ENCODE data around the gene SORCS2. TPM values are rescaled to one million over a fixed set of nuclear protein-coding genes. Genes with fewer than 3 reads are reported as not detected.

The SORCS2 gene
- total RNA-seq, 4 donors from 2014 or later, result 2.0 to 7.4 (median 3.6) TPM

DNA sequence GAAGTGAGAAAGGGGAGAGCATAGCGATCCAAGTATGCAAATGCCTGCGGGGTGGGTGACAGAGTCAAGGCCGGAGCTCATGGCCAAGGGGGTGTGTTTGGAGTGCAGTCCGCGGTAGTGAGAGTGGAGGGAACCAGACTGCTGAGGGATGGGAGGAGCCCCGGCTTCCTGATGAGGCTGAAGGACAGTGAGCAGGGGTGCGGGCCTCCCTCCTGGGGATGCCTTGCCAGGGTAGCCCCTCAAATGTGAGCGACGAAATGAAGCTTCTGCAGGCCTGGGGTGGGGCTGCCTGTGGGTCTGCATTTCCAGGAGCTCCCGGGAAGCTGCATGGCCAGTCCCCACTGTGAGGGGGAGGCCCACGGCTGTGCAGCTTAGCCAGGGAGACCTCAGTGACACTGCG lies 197.4 kb downstream of the SORCS2 start:
- TF ChIP-seq, protein P1, sequence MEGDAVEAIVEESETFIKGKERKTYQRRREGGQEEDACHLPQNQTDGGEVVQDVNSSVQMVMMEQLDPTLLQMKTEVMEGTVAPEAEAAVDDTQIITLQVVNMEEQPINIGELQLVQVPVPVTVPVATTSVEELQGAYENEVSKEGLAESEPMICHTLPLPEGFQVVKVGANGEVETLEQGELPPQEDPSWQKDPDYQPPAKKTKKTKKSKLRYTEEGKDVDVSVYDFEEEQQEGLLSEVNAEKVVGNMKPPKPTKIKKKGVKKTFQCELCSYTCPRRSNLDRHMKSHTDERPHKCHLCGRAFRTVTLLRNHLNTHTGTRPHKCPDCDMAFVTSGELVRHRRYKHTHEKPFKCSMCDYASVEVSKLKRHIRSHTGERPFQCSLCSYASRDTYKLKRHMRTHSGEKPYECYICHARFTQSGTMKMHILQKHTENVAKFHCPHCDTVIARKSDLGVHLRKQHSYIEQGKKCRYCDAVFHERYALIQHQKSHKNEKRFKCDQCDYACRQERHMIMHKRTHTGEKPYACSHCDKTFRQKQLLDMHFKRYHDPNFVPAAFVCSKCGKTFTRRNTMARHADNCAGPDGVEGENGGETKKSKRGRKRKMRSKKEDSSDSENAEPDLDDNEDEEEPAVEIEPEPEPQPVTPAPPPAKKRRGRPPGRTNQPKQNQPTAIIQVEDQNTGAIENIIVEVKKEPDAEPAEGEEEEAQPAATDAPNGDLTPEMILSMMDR (IDR thresholded peaks at IDR 0.05), result no peak
- no peak for TF ChIP-seq POLR2A (IDR thresholded peaks at IDR 0.05)
- no peak for TF ChIP-seq EP300 (IDR thresholded peaks at IDR 0.05)
- no peak for TF ChIP-seq POLR2AphosphoS5 (IDR thresholded peaks at IDR 0.05)
- Histone ChIP-seq H3K4me3 (no peak overlapping the region), H3K4me1 (peaks cover 0 to 10% (median 0%) of the 10 kb centered on the region in 3 donors), H3K27ac (no peak overlapping the region), H3K36me3 (no peaks in the 10 kb centered on the region), H3K9me3 (no peaks in the 10 kb centered on the region), H3K27me3 (no peaks in the 10 kb centered on the region)
- no peak for ATAC-seq
- WGBS, 2 donors (ENCODE audit: low coverage in 1 of 2), result 47% methylated on average over 7 of the region's 12 CpGs; no CpG with 5 or more reads in 1 of the 2 donors

DNA sequence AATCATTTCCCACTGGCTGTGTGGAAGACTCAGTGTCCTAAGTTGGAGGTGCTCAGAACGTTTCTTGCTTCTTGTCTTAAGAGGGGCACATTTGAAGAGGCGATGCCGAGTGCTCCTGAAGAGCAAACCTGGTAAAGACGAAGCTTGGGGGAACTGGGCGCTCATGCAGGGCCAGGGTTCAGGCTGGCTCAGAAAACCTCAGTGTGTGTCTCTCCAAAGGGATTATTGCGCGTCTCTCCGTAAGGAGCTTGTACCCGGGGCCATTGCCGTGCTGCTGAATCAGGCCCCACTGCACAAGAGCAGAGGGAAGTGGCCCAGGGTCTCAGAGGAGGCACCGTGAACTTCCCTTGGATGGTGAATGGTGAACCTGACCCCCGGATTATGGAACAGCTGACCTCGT lies 198.0 kb downstream of the SORCS2 start:
- WGBS, 2 donors (ENCODE audit: low coverage in 1 of 2), result 80 to 87% methylated on average over 3 to 12 of the region's 13 CpGs
- TF ChIP-seq EP300 (IDR thresholded peaks at IDR 0.05), result no peak
- no peaks in the 10 kb centered on the region for H3K36me3 ChIP-seq
- no peak for ATAC-seq
- H3K27me3 ChIP-seq, result no peaks in the 10 kb centered on the region
- no peaks in the 10 kb centered on the region for H3K9me3 ChIP-seq
- peaks cover 0 to 10% (median 0%) of the 10 kb centered on the region in 3 donors for H3K4me1 ChIP-seq
- no peak overlapping the region for H3K4me3 ChIP-seq
- H3K27ac ChIP-seq, result no peak overlapping the region

DNA sequence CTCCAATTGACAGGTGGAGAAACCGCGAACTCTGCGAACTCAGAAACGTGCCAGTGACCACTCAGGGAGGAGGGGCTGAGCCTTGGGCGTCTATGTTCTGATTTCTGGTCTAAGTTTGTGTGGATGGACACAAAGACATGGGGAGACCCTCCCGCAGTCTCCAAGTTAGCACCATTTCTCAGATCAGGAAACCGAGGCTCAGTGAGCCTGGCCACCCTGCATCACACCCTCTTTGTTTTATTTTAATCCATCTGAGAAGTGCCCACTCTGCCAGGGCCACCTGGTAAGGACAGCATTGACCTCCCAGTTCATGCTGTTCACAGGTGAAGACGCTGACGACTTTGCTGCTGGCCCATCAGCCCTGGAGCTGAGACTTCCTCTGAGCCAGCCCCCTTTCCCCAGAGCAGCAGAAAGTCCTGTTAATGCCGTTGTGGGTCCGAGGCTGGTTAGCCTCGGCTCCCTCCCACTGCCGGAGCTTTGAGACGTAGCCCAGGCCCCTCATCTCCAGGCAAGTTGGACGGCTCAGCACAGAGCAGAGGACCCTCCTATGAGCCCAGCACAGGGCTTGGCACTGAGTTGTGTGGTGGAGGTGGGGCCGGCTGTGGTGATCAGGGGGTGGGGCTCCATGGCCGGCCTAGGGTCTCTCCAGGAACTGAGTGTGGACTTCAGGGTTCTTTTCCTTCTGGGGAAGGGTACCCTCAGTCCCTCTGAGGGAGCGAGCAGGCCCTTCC lies 198.7 kb downstream of the SORCS2 start:
- Histone ChIP-seq H3K36me3 (no peaks in the 10 kb centered on the region), H3K27me3 (no peaks in the 10 kb centered on the region), H3K4me3 (no peak overlapping the region), H3K27ac (no peak overlapping the region), H3K9me3 (no peaks in the 10 kb centered on the region), H3K4me1 (peaks cover 0 to 10% (median 0%) of the 10 kb centered on the region in 3 donors)
- TF ChIP-seq EP300 (IDR thresholded peaks at IDR 0.05) (no peak), POLR2A (IDR thresholded peaks at IDR 0.05) (no peak), POLR2AphosphoS5 (IDR thresholded peaks at IDR 0.05) (no peak)
- TF ChIP-seq, protein P1 (IDR thresholded peaks at IDR 0.05), result no peak
- 73 to 82% methylated on average over 8 to 10 of the region's 18 CpGs for WGBS, 2 donors (ENCODE audit: low coverage in 1 of 2)
- no peak for ATAC-seq

DNA sequence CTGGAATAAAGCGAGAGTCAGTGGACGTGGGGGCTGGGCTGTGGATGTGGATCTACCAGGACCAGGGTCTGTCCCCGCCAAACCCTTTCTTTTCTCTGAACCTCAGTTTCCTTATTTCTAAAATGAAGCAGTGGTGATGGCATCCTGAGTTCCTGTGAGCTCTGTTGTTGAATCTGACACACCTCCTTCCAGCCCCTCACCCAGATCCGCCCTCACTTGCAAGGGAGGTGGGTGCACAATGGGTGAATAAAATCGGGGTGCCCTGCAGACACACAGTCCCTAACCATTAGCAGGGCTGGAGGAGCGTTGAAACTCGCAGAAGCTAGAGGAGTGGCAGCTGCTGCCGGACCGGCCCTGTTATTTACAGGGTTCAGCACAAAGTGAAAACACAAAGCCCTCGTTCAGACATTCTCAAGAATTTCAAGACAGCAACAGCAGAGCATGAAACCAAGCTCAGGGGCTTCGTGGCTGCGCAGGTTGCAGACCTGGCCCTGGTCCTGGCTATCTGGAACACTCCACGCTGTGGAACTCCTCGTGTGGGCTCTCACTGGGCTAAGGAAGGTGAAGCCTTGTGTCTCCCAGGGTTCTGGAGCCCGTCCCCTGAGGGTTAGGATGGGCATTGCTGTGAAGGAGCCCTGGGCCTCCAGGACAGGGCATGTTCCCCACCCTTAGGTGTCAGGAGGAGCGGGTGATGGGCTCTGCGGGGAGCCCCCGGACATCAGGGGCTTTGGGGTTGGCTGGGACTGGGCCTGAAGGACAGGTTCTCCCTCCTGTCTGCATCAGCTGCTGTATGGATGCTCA lies 199.5 kb downstream of the SORCS2 start:
- Histone ChIP-seq H3K27me3 (no peaks in the 10 kb centered on the region), H3K36me3 (no peaks in the 10 kb centered on the region), H3K4me1 (peaks cover 0 to 10% (median 0%) of the 10 kb centered on the region in 3 donors), H3K4me3 (no peak overlapping the region), H3K9me3 (no peaks in the 10 kb centered on the region), H3K27ac (no peak overlapping the region)
- TF ChIP-seq EP300 (IDR thresholded peaks at IDR 0.05), result no peak
- no peak for ATAC-seq
- 70 to 95% methylated on average over 3 to 4 of the region's 18 CpGs for WGBS, 2 donors (ENCODE audit: low coverage in 1 of 2)

DNA sequence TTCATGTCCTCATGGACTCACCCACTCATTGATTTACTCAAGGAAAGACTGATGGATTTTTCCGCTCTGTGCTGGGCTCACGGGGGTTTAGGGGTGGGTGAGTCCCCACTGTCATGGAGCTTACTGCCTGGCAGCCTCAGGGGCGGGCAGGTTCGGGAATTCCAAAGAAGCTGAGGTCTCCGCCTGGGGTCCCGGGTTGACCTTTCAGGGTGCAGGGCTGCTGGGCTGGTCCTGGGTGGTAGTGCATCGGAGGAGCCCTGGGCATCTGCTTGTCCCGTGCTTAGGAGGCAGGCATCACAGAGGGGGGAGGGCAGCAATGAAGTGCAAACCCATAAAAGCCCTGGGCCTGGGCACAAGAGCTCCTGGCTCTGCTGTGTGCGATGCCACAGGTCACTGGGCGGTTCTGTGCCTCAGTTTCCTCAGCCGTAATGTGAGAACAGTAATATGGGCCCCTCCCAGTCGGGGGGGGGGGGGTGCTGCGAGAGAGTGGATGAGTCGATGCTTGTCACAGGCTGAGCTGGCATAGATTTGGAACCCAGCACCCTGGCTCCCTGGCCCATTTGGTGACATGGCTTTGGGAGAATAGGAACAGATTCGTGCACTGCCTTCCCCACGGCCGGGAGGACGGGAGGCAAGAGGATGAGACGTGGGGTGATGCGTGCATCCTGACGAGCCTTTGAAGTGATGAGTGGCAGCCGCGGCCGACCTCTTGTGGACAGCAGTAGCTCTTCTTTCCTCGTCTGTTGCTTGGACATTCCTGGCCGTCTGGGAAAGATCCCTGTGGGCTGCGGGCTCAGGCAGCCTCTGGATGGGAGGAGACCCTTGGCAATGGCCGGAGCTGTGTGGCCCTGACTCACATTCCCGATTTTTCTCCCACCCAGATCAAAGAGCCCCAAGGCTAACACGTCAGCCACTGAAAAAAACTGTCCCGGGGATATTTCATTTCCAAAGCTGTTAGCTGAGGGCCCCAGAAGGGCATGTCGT lies 200.4 kb downstream of the SORCS2 start:
- TF ChIP-seq POLR2A (IDR thresholded peaks at IDR 0.05) (no peak), POLR2AphosphoS5 (IDR thresholded peaks at IDR 0.05) (no peak), EP300 (IDR thresholded peaks at IDR 0.05) (no peak)
- TF ChIP-seq, protein P1 (IDR thresholded peaks at IDR 0.05), result no peak
- Histone ChIP-seq H3K27ac (no peak overlapping the region), H3K9me3 (no peaks in the 10 kb centered on the region), H3K4me1 (peaks cover 0 to 13% (median 0%) of the 10 kb centered on the region in 3 donors), H3K36me3 (no peaks in the 10 kb centered on the region), H3K4me3 (no peak overlapping the region), H3K27me3 (no peaks in the 10 kb centered on the region)
- ATAC-seq, result no peak
- 43 to 57% methylated on average over 3 to 9 of the region's 32 CpGs for WGBS, 2 donors (ENCODE audit: low coverage in 1 of 2)
